HEK293T (cell line): ENCODE data around the gene EOMES.

Experiments
- ARNT ChIP-seq: fragments of 450-650 bp; IDR thresholded peaks from 2 replicates; pipeline ENCODE4 v1.6.1; 2017; ENCODE audit warnings: mild to moderate bottlenecking
- BHLHE40 ChIP-seq: fragments of 450-650 bp; IDR thresholded peaks from 2 replicates; pipeline ENCODE4 v1.6.1; 2016; ENCODE audit warnings: mild to moderate bottlenecking, moderate library complexity, borderline replicate concordance
- CTBP1 ChIP-seq: fragments of 450-650 bp; IDR thresholded peaks from 2 replicates; pipeline ENCODE4 v1.6.1; 2016; ENCODE audit warnings: borderline replicate concordance
- ELF4 ChIP-seq: fragments of 450-650 bp; IDR thresholded peaks from 2 replicates; pipeline ENCODE4 v1.6.1; 2017; ENCODE audit warnings: antibody characterized with exemption
- FOXA1 ChIP-seq: fragments of 450-650 bp; IDR thresholded peaks from 2 replicates; pipeline ENCODE4 v1.6.1; 2016; ENCODE audit warnings: mild to moderate bottlenecking
- FOXM1 ChIP-seq: fragments of 450-650 bp; IDR thresholded peaks from 2 replicates; pipeline ENCODE4 v1.6.1; 2017; ENCODE audit warnings: mild to moderate bottlenecking, borderline replicate concordance
- HDGF ChIP-seq: fragments of 450-650 bp; IDR thresholded peaks from 2 replicates; pipeline ENCODE4 v1.6.1; 2017; ENCODE audit warnings: antibody characterized with exemption, borderline replicate concordance
- L3MBTL2 ChIP-seq: fragments of 450-650 bp; conservative IDR thresholded peaks from 2 replicates; pipeline ENCODE4 v1.6.1; 2016; ENCODE audit warnings: mild to moderate bottlenecking
- NFRKB ChIP-seq: fragments of 450-650 bp; IDR thresholded peaks from 2 replicates; pipeline ENCODE4 v1.6.1; 2016; ENCODE audit warnings: mild to moderate bottlenecking, moderate library complexity
- PKNOX1 ChIP-seq: fragments of 450-650 bp; IDR thresholded peaks from 2 replicates; pipeline ENCODE4 v1.6.1; 2016
- SP1 ChIP-seq: fragments of 450-650 bp; IDR thresholded peaks from 2 replicates; pipeline ENCODE4 v1.6.1; 2017
- SUZ12 ChIP-seq: fragments of 450-650 bp; IDR thresholded peaks from 2 replicates; pipeline ENCODE4 v1.6.1; 2016; ENCODE audit warnings: mild to moderate bottlenecking
- TARDBP ChIP-seq: fragments of 450-650 bp; IDR thresholded peaks from 2 replicates; pipeline ENCODE4 v1.6.1; 2016
- ZNF384 ChIP-seq: fragments of 450-650 bp; IDR thresholded peaks from 2 replicates; pipeline ENCODE4 v1.6.1; 2016

- TF ChIP-seq SP1 (no peak), NFRKB (no peak), TARDBP (no peak), BHLHE40 (no peak), CTBP1 (no peak), PKNOX1 (no peak), SUZ12 (no peak), ELF4 (no peak), FOXM1 (no peak), L3MBTL2 (no peak), ARNT (no peak), ZNF384 (no peak), HDGF (no peak), FOXA1 (no peak)
Observed at GRCh38 chr3:27686642-27687041, 35.5 kb downstream of the EOMES start.
